KG1 (cell line): ENCODE results near the gene ATXN10.
A peak's percentile ranks its signal among the peaks of the same experiment; 100 is the strongest.
"Not testable (repeated sequence)": the region's sequence is repeated elsewhere in the genome, so short reads cannot be mapped to it uniquely, and the experiment has no call there.

Experiments
- DNase-seq: peaks from one replicate; lab custom pipeline; 2025; lab: John Stamatoyannopoulos, UW

The ATXN10 gene, protein sequence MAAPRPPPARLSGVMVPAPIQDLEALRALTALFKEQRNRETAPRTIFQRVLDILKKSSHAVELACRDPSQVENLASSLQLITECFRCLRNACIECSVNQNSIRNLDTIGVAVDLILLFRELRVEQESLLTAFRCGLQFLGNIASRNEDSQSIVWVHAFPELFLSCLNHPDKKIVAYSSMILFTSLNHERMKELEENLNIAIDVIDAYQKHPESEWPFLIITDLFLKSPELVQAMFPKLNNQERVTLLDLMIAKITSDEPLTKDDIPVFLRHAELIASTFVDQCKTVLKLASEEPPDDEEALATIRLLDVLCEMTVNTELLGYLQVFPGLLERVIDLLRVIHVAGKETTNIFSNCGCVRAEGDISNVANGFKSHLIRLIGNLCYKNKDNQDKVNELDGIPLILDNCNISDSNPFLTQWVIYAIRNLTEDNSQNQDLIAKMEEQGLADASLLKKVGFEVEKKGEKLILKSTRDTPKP

DNA sequence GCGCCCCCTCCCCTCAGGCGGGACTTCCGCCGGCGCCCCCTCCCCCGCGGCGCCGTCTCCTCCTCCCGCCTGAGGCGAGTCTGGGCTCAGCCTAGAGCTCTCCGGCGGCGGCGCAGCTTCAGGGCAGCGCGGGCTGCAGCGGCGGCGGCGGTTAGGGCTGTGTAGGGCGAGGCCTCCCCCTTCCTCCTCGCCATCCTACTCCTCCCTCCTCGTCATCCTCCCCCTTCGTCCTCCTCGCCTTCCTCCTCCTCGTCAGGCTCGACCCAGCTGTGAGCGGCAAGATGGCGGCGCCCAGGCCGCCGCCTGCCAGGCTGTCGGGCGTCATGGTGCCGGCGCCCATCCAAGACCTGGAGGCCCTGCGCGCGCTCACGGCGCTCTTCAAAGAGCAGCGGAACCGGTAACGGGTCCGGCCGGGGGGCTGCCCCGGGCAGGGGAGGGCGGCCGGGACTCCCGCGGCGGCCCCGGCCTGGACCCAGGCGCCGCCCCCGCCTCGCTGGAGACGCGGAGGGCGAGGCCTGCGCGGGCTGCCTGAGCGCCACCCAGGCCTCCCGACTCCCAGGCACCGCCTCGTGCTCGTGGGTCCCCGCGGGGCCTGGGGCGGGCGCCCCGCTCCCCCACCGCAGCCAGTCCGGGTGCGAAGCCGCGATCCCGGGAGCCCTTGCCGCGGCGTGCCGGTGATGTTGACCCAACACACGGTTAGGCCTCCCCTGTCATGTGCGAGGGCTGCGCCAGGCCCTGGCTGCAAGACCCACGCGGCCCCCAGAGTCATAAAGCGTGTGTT is at the start of gene ATXN10:
Gene ATXN10 (plus strand): TSS at position 52 of the 781 bp plus-strand sequence. CDS start 230 bp downstream, at position 282.
- DNase-seq, result peak; percentile 83

DNA sequence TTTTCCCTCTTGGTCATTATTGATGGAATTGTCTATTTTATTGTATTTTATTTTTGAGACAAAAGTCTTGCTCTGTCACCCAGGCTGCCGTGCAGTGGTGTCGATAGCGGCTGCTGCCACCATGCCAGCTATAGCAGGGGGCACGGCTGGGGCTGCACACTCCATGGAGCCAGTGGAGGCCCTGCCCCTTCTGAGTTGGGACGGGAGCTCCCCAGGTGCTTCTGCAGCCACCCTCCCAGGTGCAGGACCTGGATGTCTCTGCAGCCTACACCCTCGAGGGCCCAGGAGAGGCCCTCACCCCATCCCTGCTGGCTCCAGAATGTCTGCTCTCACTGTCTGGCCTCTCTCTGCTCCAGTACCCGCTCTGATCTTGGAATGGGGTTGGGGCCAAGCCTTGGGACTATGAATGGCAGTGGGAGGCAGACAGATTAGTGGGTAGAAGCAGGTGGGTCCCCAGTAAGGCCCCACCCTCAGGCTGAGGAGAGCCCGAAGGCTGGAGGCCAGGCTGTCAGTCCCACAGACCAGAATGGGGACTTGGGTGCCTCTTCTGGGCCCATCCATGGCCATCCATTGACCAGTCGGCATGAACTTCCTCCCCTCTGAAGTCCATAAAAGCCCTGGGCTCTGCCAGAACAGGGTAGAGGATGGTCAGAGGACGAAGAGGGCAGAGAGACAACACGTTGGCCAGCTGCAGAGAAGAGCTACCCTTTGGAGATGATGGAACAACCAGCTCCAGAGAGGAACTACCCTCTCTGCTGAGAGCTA is 49.6 kb upstream of the ATXN10 start:
- DNase-seq, result no peak

GRCh38 chr22:45623464-45624145 is 48.0 kb upstream of the ATXN10 start:
- not testable (repeated sequence) for DNase-seq

DNA sequence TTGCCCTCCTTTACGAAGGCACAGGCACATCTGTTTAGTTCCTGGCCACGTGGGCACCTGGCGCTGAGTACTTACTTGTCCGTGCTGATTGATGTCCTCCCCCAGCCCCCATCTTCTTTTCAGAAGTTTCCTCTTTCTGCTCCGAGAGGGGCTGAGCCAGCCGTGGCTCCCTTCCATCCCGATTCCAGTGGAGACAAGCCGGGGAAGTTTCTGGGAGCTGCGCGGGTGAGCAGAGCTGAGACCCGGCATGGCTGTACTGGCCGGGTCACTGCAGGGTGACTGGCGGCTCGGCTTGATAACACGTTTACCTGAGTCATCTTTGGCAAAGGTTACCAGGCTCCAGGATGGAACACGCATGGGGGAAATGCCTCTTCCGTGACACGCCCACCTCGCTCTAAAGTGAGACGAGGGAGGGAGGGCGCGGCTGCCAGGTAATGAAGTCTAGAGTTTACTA is 45.4 kb upstream of the ATXN10 start:
- DNase-seq, result no peak

DNA sequence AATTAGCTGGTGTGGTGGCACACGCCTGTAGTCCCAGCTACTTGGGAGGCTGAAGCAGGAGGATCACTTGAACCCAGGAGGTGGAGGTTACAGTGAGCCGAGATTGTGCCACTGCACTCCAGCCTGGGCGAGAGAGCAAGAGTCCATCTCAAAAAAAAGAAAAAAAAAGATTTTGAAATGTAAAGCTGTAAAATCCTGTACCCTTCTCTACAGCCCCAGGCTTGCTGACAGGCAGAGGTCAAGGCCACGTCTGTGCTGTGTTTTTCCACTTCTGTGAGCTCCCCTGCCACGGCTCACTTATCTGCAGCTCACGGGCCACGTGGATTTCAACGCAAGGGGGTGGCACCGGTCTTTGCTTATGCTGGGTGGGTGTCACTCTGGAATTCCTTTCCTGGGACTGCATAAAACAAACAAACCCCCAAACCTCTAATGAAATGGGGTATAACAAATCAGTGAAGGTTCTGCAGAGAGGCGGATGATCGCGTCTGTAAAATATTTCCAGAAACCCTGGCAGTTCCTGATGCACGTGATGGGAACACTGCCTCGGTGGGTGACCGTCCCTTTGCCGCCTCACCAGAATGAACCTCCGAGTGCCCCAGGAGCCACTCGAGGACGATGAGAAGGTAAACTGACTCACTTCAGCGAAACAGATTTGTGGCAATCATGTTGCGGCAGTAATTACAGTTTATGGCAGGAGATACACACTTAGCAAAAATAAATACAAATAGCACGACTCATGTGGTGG is 44.0 kb upstream of the ATXN10 start:
- DNase-seq, result no peak

GRCh38 chr22:45628515-45628914 is 43.1 kb upstream of the ATXN10 start:
- no peak for DNase-seq

DNA sequence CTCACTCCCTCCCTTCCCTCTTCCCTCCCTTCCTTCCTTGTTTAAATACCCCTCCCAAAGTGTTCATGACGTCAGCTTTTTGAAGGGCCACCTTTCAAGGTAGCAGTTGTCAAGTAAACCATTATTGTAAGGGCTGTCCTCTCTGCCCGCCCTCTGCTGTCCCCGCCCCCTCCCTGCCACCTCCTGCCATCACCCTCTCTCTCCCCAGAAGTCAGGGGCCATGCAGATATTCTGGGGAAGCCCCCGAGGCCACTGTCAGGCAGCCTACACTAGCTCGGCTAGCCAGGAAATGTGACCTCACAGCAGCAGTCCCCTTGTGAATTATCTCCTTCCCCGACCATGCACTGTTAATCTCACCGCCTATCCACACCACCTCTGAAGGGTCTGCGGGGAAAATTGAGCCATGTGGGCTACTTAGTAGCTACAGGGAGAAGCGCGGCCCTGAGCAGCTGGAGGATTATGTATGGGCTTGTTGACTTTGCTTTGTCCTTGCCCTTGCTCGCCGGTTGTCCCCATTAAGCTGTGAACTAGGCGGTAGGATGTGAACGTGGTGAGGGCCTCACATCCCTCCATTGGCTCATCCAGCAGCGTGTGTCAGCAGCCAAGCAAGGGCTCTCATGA is 42.1 kb upstream of the ATXN10 start:
- no peak for DNase-seq

- DNase-seq, result no peak
Measured at GRCh38 chr22:45630436-45630835, 41.2 kb upstream of the ATXN10 start.

- no peak for DNase-seq
Measured at GRCh38 chr22:45631140-45631840, 40.3 kb upstream of the ATXN10 start.

DNA sequence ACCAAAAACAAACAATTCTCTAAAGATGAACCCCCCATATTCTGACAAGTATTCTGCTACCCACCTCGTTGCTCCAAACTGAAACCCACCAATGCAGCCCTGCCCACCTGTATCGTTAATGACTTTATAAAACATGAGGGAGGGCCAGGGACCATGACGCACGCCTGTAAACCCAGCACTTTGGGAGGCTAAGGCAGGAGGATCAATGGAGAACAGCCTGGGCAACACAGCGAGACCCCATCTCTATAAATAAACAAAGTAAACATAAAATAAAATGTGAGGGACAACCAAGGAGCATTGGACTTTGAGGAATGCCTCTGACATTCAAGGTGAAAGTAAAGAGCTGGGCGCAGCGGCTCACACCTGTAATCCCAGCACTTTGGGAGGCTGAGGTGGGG is 39.8 kb upstream of the ATXN10 start:
- DNase-seq, result no peak

GRCh38 chr22:45632791-45633515 is 38.7 kb upstream of the ATXN10 start:
- DNase-seq, result no peak

GRCh38 chr22:45636683-45637082 is 35.0 kb upstream of the ATXN10 start:
- no peak for DNase-seq

- no peak for DNase-seq
Measured at GRCh38 chr22:45638197-45638596, 33.4 kb upstream of the ATXN10 start.

- DNase-seq, result peak; percentile 7
Measured at GRCh38 chr22:45638834-45639746, 32.5 kb upstream of the ATXN10 start.

GRCh38 chr22:45639747-45640102 is 31.9 kb upstream of the ATXN10 start:
- no peak for DNase-seq

GRCh38 chr22:45640291-45640940 is 31.2 kb upstream of the ATXN10 start:
- DNase-seq, result peak; percentile 19

- DNase-seq, result no peak
Measured at GRCh38 chr22:45640941-45641621, 30.6 kb upstream of the ATXN10 start.
